ENCODE results near the gene ZNF23.

Gene ZNF23

GRCh38 chr16:71464231-71464630 is 2.2 kb upstream of the ZNF23 start:
- DNase-seq: no peak

DNA sequence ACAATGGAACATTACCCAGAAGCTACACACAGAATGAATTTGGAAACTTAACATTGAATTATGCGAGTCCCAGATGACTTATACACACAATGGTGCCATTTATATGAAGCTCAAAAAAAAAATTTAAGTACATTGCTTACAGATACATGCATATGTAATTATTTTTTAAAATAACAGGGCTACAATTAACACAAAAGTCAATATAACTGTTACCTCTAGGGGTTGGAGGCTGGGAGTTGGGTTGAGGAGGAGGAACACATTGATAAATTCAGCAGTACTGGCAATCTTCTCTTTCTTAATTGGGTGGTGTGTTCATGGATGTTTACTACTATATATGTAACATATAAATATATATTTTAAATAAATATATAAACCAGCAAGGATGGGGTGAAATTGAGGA is 1.1 kb downstream of the ZNF23 start:
- no peak for DNase-seq

DNA sequence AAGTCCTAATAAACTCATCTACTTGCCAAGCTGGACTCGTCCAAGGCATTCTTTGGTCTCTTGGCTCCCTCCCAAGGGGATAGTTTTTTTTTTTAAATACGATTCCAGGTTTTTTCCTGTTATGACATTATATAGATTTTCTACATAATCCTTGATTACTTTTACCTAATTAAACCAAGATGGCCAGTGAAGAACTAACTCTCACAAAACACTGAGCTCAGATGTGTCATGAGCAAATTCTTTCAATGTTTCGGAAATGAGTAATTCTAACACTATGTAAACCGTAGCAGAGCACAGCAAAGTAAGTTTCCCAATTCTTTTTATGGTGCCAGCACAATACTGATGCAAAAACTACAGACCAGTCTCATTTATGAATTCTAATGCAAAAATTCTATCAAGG is 1.8 kb downstream of the ZNF23 start:
- no peak for DNase-seq

- no peak for DNase-seq
Observed at GRCh38 chr16:71459510-71459909, 2.5 kb downstream of the ZNF23 start.

GRCh38 chr16:71456801-71457200 is 5.2 kb downstream of the ZNF23 start:
- no peak for DNase-seq

DNA sequence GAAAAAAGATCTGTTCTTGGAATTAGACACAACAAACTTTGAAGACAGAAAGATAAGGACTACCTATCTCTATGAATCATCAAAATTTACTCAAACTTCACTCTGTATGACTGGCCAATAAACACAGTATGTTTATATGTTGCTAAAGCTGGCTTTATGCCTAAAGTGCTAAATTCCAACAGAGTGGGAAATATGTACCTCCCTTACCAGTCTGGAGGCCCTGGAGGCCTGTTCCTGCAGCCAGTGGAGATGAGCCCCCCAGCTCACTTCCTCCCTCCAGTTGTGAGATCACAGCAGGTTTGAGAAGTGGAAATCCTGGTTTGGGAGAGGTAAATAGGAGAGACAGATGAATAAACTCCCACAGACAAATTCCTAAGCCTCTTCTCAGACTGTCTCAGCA is 9.0 kb downstream of the ZNF23 start:
- no peak for DNase-seq

GRCh38 chr16:71449020-71449419 is 13.0 kb downstream of the ZNF23 start:
- no peak for DNase-seq

GRCh38 chr16:71448274-71448866 is 13.7 kb downstream of the ZNF23 start:
- DNase-seq: no peak

DNA sequence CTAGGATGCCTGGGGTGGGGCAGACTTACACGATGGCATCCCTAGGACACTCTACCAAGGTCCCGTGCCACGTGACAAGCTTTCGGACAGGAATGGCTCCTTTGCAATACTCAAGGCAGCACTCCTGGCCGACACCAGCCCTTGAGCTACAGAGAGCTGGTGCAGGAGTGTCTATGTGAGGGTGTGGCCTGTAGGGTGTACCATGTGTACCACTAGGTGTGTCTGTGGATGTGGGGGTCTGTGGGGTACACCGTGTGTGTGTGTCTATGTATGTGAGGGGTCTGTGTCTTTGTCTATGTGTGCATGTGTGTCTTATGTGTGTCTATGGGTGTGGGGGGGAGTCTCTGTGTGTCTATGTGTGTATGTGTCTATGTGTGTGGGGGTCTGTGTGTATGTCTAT is 18.3 kb downstream of the ZNF23 start:
- DNase-seq: no peak

GRCh38 chr16:71442051-71442440 is 20.0 kb downstream of the ZNF23 start, which contains the start of gene TLE7:
TLE7 (minus strand) TSS chr16:71442054; CDS start chr16:71433324, 8,730 bp downstream.
- DNase-seq: no peak

DNA sequence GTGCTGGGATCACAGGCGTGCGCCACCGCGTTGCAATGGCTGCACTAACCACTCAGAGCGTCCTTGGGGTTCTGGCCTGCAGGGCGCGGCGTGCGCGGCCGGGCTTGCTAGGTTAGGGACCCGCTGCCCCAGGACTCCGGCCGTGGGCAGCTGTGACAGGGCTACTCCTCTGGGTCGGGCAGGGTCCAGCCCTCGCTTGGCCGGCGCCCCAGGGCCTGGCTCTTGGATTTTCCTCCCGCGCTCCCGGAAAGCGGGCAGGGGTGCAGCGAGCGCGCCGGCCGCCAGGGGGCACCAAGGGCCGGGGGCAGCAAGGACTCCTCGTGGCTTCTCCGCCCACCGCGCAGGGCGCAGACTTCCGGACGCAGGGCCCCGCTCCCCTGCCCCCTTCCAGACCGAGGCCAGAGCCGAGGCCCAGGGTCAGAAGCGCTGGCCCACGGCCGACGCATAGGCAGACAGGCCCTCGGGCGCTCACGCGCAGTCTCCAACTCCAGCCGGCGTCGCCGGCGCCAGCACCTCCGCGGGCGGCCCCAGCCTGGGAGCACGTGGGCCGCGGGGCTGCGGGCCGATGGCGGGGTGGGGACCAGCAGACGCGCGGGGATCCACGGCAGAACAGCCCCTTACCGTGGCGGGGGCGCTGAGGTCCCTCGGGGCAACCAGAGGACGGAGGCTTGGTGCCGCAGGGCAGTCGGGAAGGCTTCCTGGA is 20.5 kb downstream of the ZNF23 start:
- DNase-seq: no peak

- no peak for DNase-seq
Observed at GRCh38 chr16:71440669-71441347, 21.2 kb downstream of the ZNF23 start.

GRCh38 chr16:71439523-71439922 is 22.5 kb downstream of the ZNF23 start:
- DNase-seq: no peak

DNA sequence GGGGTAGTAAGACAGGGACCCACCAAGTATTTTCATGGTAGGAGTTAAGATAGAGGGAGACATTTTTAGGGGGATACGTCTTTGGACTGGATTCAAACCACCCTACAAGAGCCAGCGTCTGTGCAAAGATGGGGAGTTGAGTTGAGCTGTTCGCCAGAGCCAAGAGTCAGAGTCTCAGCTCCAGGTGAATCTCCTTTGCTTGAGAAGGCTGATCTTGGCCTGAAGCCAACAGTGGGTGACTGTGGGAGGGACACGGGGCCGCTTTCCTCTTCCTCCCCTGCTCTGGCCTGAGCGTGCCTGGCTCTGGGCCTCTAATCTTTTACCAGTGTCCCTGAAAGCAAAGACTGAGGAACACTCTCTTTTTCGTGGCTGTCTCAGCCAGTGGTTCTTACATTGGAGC is 25.6 kb downstream of the ZNF23 start:
- DNase-seq: no peak

DNA sequence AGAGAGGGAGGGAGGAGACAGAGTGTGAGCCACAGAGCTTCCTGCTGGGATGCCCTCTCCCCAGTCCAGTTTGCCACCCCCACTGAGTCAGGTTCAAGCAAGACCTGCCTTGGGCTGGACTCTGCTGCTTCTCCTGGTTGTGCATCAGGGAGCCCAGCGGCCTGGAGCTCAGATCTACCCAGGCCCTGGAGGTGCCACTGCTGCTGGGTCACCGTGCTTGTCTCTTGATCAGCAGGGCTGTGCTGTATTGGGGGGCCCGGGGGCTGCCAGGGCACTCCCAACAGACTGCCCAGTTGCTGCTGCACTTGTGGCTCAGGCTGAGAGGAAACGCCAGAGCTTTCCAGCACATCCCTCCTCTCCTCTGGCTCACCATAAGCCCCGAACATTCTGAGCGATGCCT is 29.1 kb downstream of the ZNF23 start:
- DNase-seq: no peak

- no peak for DNase-seq
Observed at GRCh38 chr16:71431991-71432390, 30.1 kb downstream of the ZNF23 start.

- DNase-seq: no peak
Observed at GRCh38 chr16:71431176-71431575, 30.9 kb downstream of the ZNF23 start.

GRCh38 chr16:71430744-71431143 is 31.3 kb downstream of the ZNF23 start:
- no peak for DNase-seq

DNA sequence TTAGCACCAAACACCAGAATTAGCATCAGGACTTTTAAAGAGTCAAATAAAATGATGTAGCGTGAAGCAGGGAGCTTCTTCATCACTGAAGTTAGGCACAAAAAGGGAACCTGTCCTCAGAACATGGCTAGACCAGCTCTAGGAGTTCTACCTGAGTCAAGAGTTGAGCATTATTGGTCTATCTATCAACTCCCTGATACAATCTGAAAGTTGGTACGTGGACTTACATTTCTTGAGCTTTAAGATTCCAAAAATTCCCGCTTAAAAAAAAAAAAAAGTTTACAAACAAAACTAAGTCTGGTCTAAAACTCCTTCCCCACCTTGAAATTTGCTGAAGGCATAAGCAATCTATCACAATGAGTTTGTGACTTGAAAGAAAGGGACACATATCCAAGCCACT is 32.5 kb downstream of the ZNF23 start:
- DNase-seq: no peak

DNA sequence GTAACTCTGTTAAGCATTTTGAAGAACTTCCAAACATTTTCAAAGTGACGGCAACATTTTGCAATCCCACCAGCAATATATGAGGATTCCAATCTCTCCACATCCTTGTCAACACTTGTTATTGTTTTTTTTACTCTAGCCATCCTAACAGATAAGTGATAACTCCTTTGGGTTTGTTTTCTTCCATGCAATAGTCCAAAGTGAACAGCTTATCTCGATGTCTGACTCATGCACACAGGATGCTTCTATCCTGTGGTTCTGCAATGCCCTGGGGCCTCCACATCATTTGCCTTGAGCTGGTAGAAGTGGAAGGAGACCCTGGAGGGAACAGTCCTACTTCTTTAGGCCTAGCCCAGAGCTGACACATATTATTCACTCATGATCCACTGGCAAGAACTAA is 33.2 kb downstream of the ZNF23 start:
- DNase-seq: no peak

DNA sequence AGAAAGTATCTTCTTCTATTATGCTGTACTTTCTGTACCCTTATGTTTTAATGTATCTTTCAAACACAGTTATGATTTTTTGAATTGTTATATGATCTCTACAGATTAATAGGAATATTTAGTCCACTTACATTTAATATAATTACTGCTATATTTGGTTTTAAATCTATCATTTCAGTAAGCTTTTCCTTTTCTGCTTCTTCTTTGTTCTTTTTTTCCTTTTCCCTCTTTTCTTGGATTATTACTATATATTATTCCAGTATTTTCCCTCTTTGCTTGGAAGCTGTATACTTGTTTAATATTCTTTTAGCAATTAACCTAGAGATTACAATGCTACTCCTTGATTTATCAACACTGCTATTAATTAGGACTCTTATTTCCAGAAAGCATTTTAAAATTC is 33.7 kb downstream of the ZNF23 start:
- no peak for DNase-seq

GRCh38 chr16:71426880-71427615 is 35.0 kb downstream of the ZNF23 start:
- DNase-seq: no peak

- no peak for DNase-seq
Observed at GRCh38 chr16:71426069-71426879, 35.8 kb downstream of the ZNF23 start.
